ENCODE results near the gene TSPAN10. TPM values are rescaled to one million over a fixed set of nuclear protein-coding genes. Genes with fewer than 3 reads are reported as not detected.

TSPAN10 gene
- total and polyA plus RNA-seq, 2 of the 13 experiments (the other 11 are each of a cell fraction or from before 2014, with no cell fraction given): 0.54 to 0.75 TPM

DNA sequence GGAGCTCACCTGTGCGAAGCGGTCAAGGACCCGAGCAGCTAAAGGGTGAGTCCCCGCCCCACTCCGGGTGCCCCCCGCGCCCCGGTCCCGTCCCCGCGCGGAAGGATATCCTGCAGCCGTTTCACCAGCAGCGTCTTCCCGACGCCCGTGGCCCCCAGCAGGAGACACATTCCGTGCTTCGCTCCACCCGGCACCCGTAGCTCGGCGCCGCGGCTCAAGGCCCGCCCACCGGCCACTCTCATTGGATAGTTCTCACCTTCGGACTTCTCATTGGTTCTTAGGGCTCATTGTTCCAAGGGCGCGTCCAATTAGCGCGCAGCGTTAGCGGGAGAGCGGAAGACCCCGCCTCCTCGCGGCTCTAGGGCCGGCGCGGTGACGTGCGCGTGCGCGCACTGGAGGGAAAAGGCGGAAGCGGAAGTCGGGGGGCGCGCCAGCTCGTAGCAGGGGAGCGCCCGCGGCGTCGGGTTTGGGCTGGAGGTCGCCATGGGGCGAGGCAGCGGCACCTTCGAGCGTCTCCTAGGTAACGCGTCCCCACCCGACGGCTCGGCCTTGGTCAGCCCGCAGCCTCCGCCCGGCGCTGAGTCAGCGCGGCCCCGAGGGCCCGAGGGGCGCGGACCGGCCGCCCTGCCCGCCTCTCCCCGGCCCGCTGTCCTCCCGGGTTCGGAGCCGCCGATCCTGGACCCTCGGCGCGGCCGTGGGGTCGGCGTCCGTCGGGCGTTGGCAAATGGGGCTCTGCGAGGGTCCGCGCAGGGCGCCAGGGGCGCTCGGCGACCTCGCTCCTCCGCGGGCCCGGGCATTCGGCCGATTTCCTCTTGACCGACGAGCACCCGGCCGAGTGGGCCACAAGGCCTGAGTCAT, 46.8 kb downstream of the TSPAN10 start, which contains the start of the genes ARL16 and HGS (continued):
- TF ChIP-seq, protein P1, sequence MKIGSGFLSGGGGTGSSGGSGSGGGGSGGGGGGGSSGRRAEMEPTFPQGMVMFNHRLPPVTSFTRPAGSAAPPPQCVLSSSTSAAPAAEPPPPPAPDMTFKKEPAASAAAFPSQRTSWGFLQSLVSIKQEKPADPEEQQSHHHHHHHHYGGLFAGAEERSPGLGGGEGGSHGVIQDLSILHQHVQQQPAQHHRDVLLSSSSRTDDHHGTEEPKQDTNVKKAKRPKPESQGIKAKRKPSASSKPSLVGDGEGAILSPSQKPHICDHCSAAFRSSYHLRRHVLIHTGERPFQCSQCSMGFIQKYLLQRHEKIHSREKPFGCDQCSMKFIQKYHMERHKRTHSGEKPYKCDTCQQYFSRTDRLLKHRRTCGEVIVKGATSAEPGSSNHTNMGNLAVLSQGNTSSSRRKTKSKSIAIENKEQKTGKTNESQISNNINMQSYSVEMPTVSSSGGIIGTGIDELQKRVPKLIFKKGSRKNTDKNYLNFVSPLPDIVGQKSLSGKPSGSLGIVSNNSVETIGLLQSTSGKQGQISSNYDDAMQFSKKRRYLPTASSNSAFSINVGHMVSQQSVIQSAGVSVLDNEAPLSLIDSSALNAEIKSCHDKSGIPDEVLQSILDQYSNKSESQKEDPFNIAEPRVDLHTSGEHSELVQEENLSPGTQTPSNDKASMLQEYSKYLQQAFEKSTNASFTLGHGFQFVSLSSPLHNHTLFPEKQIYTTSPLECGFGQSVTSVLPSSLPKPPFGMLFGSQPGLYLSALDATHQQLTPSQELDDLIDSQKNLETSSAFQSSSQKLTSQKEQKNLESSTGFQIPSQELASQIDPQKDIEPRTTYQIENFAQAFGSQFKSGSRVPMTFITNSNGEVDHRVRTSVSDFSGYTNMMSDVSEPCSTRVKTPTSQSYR (CRISPR knock-in tag; IDR thresholded peaks at IDR 0.05; ENCODE audit: borderline replicate concordance): no peak
- TF ChIP-seq, protein P2, sequence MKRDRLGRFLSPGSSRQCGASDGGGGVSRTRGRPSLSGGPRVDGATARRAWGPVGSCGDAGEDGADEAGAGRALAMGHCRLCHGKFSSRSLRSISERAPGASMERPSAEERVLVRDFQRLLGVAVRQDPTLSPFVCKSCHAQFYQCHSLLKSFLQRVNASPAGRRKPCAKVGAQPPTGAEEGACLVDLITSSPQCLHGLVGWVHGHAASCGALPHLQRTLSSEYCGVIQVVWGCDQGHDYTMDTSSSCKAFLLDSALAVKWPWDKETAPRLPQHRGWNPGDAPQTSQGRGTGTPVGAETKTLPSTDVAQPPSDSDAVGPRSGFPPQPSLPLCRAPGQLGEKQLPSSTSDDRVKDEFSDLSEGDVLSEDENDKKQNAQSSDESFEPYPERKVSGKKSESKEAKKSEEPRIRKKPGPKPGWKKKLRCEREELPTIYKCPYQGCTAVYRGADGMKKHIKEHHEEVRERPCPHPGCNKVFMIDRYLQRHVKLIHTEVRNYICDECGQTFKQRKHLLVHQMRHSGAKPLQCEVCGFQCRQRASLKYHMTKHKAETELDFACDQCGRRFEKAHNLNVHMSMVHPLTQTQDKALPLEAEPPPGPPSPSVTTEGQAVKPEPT (CRISPR knock-in tag; IDR thresholded peaks at IDR 0.05; ENCODE audit: low read depth): no peak
- TF ChIP-seq HNRNPLL (IDR thresholded peaks at IDR 0.05; ENCODE audit: low read depth, low read length, poor library complexity, severe bottlenecking) (peak; percentile 65), BORCS8-MEF2B (CRISPR knock-in tag; IDR thresholded peaks at IDR 0.05) (no peak), ZNF205 (CRISPR knock-in tag; IDR thresholded peaks at IDR 0.05) (peak; percentile 53)

DNA sequence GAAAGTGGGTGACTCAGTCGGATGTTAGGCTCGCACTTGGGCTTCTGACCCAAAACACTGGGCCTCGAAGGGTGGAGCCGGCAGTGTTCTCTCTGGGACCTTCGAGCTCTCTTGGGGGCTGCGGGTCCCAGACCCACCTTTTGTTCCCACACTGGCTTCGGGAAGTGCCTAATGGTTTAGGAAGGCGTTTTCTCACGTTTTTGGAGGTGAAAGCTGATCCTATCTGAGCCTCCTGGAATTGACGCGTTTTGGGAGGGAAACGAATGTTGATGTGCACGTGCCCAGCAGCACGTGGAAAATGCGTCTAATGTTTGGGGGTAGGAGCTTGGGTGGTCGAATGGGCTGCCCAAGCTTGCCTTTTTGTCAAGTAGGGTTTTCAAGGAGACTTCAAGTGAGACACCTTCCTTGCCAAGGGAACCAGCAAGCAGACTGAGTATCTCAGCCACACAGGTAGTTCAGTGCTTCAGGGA, 47.5 kb downstream of the TSPAN10 start:
- H3K4me3 ChIP-seq (replicated peaks in 1 of 3; ENCODE audit: insufficient read depth in 1 of 3, low read depth in 2 of 3, low read length in 3 of 3): peak overlapping the region; percentile 94 to 99 (median 96)
- 0% methylated on average over 16 of the region's 16 CpGs for WGBS (ENCODE audit: low lambda C conversion rate)
- H2AFZ ChIP-seq (ENCODE audit: low read length): no peak overlapping the region
- no peaks in the 10 kb centered on the region for H3K9me3 ChIP-seq (ENCODE audit: low read length)
- H3K36me3 ChIP-seq (replicated peaks in 1 of 2; ENCODE audit: control insufficient read depth in 1 of 2, insufficient read depth in 2 of 2, low read length in 2 of 2): peaks cover 33 to 42% of the 10 kb centered on the region in 2 experiments; a peak in 4 of 5 replicates
- peak overlapping the region; percentile 94 for H3K9ac ChIP-seq (ENCODE audit: insufficient read depth, low read depth, low read length)
- ChIA-PET CTCF (ENCODE audit: low intra/inter-chr PET ratio, low total read pairs) (no interaction called here), POLR2A (interaction anchor here (0.8 to 4.5 kb wide), 15 partner anchors 9 to 446 kb away, joined by 3 to 124 read pairs (median 8); partner anchors contain the start of genes CCDC137, MRPL12, NDUFAF8 and OXLD1)
- H3K4me2 ChIP-seq (ENCODE audit: low read depth, low read length): peak overlapping the region; percentile 94
- in situ Hi-C loops (cut with HindIII; ENCODE audit: extremely low pct_ligation_motif_present, low pct_unique_long_range_greater_than_20kb): no loop called here
- ATAC-seq: no peak
- FAIRE-seq: no peak
- H4K20me1 ChIP-seq (ENCODE audit: insufficient read depth, low read length): no peaks in the 10 kb centered on the region
- H3K4me1 ChIP-seq (ENCODE audit: insufficient read depth, low read length): peaks cover 41% of the 10 kb centered on the region
- intact Hi-C loops (cut with micrococcal nuclease; ENCODE audit: unreplicated experiment): no loop called here
- BruUV-seq (replicated peaks): TSS peak; percentile 71
- H3K27me3 ChIP-seq (ENCODE audit: control insufficient read depth in 1 of 2, insufficient read depth in 2 of 2, low read length in 2 of 2): no peaks in the 10 kb centered on the region; a peak in 1 of 5 replicates
- peaks cover 35% of the 10 kb centered on the region for H3K79me2 ChIP-seq (ENCODE audit: insufficient read depth, low read length)
- peak overlapping the region; percentile 53 for H3K27ac ChIP-seq (ENCODE audit: extremely low read length, insufficient read depth, low read length)
- peak; percentile 44 for DNase-seq (ENCODE audit: low spot score)
- TF ChIP-seq, protein P3, sequence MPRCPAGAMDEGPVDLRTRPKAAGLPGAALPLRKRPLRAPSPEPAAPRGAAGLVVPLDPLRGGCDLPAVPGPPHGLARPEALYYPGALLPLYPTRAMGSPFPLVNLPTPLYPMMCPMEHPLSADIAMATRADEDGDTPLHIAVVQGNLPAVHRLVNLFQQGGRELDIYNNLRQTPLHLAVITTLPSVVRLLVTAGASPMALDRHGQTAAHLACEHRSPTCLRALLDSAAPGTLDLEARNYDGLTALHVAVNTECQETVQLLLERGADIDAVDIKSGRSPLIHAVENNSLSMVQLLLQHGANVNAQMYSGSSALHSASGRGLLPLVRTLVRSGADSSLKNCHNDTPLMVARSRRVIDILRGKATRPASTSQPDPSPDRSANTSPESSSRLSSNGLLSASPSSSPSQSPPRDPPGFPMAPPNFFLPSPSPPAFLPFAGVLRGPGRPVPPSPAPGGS (CRISPR knock-in tag; IDR thresholded peaks at IDR 0.05): peak; percentile 12; the same call in 1 of the 2 replicates
- 0 out of 2 replicates have a peak, but pooled peaks have one; percentile 56 for TF ChIP-seq ZBTB42 (CRISPR knock-in tag; IDR thresholded peaks at IDR 0.05)
- 0 out of 2 replicates have a peak, but pooled peaks have one; percentile 25 for TF ChIP-seq ZNF543 (CRISPR knock-in tag; IDR thresholded peaks at IDR 0.05)
- 0 out of 2 replicates have a peak, but pooled peaks have one; percentile 6 for TF ChIP-seq GTF3A (CRISPR knock-in tag; conservative IDR thresholded peaks at IDR 0.05)
- peak; percentile 11; the same call in 1 of the 2 replicates for TF ChIP-seq EEA1 (CRISPR knock-in tag; IDR thresholded peaks at IDR 0.05; ENCODE audit: borderline replicate concordance)
- no peak for TF ChIP-seq ATM (IDR thresholded peaks at IDR 0.05; ENCODE audit: borderline replicate concordance)
- 0 out of 2 replicates have a peak, but pooled peaks have one; percentile 1 for TF ChIP-seq ZNF451 (CRISPR knock-in tag; IDR thresholded peaks at IDR 0.05)
- TF ChIP-seq, protein P4, sequence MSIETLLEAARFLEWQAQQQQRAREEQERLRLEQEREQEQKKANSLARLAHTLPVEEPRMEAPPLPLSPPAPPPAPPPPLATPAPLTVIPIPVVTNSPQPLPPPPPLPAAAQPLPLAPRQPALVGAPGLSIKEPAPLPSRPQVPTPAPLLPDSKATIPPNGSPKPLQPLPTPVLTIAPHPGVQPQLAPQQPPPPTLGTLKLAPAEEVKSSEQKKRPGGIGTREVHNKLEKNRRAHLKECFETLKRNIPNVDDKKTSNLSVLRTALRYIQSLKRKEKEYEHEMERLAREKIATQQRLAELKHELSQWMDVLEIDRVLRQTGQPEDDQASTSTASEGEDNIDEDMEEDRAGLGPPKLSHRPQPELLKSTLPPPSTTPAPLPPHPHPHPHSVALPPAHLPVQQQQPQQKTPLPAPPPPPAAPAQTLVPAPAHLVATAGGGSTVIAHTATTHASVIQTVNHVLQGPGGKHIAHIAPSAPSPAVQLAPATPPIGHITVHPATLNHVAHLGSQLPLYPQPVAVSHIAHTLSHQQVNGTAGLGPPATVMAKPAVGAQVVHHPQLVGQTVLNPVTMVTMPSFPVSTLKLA (IDR thresholded peaks at IDR 0.05): peak; percentile 72

Measured in HepG2 (cell line).